MM.1S (cell line): ENCODE results near the gene GNL2.

Source experiments
- EZH2phosphoT487 ChIP-seq: fragments of 300-600 bp; sonication (generic); IDR thresholded peaks from 2 replicates; pipeline ENCODE4 v1.6.1; 2018; ENCODE audit warnings: antibody characterized with exemption, low read length
- TF ChIP-seq, protein P1 (sequence below): fragments of 300-600 bp; sonication (generic); IDR thresholded peaks from 2 replicates; pipeline ENCODE4 v1.5.1; 2016; ENCODE audit warnings: antibody characterized with exemption, low read length, mixed read lengths

DNA sequence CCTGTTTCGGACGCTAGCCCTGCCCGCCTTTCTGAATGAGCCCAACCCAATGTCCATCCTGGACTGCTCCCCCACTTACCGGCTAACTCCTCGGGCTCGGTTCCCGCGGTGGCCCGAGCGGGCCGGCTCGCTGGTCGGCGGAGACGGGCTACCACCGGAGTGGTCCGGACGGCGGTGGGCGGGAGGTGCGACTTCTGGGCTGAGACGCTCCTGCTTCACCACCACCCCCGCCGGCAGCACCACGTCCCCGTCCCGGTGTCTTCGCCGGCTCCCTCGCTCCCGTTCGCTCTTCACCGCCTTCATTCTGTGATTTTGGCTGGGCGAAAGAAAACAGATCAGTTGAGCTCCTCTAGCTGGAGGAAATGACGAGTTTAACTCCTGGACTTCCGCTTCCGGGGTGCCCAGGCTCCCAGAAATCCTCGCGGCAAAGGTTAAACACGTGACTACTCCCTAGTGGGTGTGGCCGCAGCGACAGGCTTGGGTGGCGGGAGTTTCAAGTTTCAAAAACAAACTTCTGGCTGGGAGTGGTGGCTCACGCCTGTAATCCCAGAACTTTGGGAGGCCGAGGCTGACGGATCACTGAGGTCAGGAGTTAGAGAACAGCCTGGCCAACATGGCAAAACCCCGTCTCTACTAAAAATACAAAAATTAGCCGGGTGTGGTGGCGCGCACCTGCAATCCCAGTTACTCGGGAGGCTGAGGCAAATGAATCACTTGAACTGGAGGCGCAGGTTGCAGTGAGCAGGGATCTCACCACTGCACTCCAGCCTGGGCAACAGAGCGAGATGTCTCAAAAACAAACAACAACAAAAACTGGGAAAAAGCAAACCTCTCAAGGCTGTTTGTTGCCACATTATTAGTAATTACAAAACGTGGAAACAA, 41.6 kb downstream of the GNL2 start, which contains the start of gene SNIP1:
- TF ChIP-seq, protein P1, sequence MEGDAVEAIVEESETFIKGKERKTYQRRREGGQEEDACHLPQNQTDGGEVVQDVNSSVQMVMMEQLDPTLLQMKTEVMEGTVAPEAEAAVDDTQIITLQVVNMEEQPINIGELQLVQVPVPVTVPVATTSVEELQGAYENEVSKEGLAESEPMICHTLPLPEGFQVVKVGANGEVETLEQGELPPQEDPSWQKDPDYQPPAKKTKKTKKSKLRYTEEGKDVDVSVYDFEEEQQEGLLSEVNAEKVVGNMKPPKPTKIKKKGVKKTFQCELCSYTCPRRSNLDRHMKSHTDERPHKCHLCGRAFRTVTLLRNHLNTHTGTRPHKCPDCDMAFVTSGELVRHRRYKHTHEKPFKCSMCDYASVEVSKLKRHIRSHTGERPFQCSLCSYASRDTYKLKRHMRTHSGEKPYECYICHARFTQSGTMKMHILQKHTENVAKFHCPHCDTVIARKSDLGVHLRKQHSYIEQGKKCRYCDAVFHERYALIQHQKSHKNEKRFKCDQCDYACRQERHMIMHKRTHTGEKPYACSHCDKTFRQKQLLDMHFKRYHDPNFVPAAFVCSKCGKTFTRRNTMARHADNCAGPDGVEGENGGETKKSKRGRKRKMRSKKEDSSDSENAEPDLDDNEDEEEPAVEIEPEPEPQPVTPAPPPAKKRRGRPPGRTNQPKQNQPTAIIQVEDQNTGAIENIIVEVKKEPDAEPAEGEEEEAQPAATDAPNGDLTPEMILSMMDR, result no peak
- no peak for TF ChIP-seq EZH2phosphoT487
